Stimulated activated CD4-positive, alpha-beta T cell treated with anti-CD3 and anti-CD28 coated beads, Interleukin-4, amount 100 ng/mL, for 48 hours (primary cell): ENCODE measurements around the gene DLG5.

Experiments
- DNase-seq, 2 donors: peaks; one replicate each; pipeline ENCODE4 v3.0.0-alpha.2; 2020; ENCODE audit warnings: low read depth in 2 of 2

DLG5 gene

DNA sequence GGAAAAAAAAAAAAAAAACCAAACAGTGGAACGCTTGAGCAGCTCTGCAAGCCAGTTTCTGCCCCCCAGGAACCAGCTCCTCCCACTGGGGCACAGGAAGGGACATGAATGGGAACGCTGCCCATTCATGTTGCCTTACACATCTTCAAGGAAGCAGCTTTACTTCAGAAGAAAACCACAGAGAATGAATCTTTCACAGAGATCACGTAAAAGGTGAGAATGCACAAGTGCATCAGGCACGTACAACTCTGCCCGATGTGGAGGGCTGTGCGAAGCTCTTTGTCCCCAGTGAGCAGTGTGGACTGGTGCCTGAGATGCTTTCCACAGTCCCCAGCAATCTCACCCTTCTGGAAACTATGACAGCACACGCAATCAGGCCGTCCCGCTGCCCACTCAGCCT is 106.2 kb downstream of the DLG5 start:
- no peak for DNase-seq

DNA sequence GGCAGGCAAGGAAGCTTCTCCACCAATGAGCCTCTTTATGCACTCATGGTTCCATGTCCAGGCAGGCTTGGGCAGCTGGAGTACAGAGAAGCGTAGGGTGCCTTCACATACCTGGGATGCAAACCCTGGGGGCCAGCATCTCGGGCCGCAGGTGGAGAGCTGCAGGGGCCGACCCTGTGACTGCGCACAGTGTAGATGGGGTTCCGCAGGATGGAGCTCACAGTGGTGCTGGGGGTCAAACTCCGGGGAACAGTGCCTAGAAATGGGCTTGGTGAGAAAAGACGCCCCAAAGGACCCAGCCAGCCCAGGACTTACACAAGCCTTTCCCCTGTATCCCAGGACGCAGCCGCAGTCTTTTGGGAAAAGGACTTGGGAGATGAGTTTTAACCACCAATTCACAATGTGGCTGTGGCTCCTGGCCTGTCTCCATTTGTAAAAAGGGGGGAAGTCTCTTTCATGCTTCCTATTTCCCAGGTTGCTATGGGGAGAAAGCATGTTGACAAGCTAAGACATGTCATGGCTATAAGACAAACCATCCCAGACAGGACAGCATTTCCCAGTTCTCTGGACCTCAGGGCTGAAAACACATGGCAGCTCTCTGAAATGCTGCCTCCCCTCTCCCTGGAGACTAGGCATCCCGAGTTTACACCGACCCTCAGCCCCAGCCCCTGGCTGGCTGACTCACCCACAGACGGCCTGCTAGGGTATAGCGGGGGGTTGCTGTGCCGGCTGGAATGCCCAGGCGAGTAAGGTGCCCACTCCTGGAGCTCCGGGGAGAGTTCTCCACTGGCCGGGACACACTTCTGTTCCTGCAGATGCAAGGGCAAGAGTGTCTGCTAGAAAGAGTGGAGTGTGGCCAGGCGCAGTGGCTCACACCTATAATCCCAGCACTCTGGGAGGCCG is 107.1 kb downstream of the DLG5 start:
- no peak for DNase-seq

DNA sequence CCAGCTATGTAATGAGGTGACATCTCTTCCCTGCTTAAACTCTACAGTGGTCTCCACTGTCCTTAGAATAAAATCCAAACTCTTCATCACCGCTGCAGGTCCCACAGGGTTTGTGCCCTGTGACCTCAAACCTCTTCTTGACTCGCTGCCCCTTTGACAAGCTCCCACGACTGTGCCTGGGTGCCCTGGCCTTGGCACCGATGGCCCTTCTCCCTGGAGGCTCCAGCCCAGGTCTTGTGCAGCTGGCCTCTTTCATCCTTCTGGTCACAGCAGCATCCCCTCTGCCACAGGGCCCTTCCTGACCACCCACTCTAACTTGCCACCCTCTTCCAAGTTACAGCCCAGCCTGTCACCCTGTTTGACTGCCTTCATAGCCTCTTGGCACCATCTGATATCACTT is 108.2 kb downstream of the DLG5 start:
- DNase-seq: no peak

DNA sequence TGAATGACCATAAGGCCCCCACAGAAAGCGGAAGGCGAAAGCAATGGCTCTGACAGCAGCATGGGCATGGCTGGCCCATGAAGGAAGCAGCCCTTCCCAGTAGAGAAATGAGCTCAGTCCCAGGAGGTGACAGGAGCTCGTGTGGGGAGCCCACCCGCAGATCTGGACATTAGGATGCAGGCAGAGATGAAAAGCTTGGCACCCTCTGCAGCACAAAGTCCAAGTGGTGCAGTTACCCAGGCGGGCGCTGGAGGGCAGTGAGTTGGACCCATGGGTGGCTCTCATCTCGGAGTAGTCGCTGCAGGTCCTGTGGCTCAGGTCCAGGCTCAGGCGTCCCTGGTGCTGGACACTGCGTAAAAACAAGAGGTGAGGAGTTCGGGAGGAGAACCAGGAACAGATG is 109.0 kb downstream of the DLG5 start:
- no peak for DNase-seq

DNA sequence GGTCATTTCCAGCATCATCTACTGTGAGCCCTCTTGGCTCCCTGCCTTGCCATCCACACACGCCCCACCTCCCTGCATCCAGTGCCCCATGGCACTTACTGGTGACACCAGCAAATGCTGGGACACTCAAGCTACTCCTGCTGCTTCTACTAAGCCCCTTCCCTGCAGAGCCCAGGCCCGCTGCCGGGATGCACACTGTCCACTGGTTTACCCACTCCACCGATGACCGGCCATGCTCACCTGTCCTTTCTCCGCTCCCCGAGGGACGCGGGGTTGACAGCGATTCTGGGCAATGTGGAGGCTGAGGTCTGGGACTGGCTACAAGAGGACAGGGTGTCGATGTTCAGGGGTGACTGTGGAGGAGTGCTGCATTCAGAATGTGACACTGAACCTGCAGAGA is 110.2 kb downstream of the DLG5 start:
- no peak for DNase-seq

DNA sequence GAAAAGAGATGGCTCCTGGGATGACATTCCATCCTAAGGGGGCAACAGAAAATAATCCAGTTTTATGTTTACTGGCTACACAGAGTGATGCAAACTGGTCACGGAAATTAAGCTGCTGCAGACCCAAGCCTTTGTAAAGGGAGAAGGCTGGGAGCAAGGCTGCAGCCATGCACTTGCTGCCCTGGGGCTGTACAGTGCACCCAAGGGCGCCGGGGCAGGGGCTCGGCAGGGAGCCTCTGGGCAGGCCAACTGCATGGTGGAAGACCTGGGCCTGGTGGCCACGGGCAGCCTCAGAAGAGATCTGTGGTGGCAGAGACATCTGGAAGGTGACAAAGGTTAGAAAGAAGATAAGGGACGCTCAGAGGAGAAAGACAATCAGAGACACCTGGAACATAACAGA is 113.8 kb downstream of the DLG5 start:
- DNase-seq: no peak

DNA sequence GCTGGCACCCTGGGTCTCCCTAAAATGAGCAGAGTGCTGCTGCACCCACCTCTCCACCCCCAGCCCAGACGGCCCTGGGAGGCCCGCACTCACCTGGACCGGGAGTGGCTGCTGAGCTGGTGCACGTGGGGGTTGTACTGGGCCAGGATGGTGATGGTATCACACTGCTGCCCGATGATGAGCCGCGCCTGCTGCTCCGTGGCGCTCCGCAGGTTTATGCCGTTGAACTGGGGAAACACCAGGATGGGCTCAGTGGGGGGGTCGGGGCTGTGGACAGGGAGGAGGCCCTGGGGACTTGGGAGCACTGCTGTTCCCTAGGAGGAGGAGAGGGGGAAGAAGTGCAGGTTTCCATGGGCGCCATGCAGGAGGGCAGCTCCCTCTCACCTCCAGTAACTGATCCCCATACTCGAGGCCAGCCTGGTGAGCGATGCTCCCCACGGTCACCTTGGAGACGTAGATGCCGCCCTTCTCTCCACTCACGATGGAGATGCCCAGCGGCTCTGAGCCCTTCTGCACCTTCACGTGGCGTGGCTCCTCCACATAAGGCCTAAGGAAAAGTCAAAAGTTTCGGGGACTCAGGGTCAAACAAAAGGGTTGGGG is 114.6 kb downstream of the DLG5 start:
- DNase-seq: no peak

DNA sequence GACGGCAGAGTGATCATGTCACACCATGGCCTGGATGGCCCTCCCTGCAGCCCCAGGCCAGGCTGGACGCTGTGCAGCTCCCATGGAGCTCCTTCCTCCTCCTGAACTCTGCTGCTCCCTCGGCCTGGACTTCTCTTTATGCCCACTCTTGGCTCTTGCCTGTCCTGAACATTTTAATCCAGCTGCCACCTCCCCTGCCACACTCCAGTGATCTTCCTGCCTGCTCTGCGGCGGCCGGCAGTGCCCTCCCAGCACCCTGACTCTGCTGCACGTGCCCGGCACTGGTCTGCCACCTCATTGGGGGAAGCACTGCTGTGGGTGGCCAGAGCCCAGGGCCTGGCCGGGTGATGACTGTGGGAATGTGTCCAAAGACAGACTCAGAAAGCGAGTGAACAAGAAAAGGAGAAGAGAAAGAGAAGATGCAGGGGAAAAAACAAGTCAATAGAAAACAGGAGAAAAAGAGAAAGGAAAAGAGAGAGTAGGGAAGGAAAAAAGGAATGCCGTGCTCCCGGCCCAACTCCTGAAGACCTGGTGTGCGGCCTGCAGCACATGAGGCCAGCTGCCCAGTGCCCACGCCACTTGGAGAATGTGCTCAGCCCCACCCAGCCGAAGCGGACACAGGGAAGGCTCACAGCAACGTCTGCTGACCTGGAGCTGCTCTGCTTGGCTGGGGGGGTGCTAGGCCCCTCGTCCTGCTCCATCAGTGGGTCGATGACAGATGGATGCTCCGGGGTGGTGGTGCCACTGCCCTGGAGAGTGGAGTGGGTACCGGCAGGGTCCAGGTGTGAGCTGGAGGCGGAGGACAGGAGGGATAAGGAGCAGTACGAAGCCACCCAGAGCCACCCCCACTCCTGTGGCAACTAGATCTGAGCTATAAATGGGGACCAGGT is 115.9 kb downstream of the DLG5 start:
- no peak for DNase-seq

DNA sequence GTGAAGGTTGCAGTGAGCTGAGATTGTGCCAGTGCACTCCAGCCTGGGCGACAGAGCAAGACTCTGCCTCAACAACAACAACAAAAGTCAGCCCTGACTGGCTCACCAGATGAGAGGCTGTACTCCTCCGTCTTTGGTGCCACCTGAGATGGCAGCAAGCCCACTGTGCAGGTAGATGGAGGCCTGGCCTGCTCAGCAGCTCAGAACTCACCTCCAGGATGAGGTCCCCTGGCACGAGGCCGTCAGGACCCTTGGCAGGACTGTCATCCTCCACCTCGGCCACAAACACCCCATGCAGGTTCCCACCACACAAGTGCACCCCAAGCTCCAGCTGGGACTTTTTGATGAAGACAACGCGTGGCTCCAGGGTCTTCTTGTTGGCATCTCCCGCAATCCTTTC is 117.2 kb downstream of the DLG5 start:
- no peak for DNase-seq

DNA sequence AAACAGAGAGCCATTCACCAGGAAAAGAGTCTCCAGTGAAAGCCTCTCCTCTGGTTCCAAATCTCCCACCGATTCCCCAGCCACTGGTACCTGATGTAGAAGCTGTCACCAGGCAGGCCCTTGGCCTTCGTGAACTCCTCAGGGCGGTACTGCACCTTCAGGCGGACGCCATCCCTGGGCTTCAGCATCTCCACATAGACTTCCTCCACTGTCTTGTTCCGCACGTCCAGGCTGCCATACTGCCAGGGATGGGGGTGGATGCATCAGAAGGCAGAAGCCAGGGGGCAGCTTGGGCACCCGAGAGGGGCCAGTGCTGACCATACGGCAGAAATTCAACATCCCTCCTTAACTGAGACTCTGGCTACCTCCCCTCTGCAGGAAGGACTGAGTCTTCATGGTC is 118.8 kb downstream of the DLG5 start:
- DNase-seq: no peak

DNA sequence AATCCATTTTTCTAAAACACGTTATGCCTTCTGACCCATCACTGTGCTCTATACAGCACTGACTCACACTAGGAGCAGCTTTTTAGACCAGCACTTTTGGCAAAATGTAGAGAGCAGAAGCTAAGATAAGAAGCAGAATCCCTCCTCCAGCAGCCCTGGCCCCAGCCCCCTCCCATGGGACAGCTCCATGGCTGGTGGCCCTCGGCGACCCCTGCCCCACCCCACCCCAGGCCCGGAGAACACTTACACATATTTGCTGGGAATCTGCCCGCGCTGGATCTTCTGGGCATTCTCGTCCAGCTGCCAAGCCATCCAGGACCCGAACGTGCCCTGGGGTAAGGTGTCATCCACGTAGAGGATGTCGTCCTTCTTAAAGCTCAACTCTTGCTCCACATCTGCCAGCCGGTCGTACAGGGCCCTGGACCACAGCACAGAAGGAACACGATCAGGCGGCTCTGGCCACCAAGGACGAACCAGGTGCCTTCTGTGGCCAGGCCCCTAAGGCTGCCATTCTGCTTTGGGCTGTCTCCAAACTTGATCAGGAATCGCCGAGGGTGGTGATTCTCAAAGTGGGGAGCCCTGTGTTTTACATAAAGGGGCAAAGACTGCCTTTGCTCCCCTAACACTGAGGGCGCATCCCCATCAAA is 119.9 kb downstream of the DLG5 start:
- DNase-seq: no peak

DNA sequence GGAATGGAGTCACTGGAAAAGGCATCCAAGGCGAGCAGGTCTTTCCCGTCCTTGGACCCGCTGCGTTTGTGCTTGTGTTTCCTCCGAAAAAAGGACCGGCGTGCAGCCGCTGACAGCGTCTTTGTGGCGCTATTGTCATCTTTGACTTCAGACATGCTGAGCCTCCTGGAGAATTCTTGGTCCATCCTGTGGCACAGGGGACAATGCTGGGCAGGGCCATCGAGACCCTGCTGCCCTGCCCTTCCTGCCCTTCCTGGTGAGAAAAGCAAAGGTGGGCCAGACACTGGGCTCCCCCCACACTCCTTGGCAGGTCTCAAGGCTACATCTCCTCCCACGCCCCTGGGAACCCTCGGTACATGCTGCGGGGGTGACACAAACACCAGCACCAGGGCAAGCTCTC is 120.9 kb downstream of the DLG5 start:
- DNase-seq: no peak

DNA sequence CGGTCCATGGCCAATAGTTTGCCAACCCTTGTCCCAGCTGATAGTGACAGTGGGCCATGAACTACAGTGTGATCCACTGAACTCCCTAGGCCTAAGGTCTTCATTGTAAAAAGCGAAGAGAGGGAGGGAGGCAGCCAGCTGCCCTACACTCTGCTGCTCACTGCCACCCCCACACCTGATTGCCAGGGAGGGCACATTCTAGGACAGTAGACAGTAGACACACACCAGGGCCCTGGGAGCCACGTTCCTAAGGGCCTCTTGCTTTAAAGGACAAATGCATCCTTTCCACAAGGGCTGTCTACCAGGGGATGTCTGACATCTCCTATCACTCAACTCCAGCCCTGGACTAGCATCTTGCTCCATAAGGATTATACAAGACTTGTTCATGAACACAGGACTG is 122.2 kb downstream of the DLG5 start:
- no peak for DNase-seq

DNA sequence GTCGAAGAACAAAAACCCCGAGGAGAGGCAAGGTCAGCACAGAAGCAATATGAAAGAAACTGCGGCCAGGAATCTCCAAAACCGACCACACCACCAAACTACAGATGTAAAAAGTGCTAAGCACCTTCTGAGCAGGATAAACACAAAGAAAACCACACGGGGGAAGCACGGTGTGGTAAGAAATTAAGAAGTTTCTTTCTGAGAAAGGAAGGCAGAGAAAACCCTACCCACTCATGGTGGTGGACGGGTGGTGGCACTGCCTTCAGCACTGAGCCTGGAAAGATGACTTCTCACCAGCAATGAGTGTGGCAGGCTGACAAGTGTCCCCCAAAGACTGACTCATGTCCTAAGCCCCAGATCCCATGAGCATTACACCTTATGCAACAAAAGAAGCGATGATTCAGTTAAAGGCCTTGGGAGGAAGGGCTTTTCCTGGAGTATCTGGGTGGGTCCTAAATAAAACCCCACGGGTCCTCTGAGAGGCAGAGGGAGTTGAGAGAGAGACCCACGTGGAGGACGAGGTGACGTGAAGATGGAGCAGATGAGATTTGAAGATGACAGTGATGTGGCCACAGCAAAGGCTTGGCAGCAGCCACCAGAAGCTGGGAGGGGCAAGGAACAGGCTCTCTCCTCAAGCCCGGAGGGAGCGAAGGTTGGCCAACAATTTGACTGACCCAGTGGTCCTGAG is 124.9 kb downstream of the DLG5 start:
- DNase-seq: peak; percentile 22 to 40

DNA sequence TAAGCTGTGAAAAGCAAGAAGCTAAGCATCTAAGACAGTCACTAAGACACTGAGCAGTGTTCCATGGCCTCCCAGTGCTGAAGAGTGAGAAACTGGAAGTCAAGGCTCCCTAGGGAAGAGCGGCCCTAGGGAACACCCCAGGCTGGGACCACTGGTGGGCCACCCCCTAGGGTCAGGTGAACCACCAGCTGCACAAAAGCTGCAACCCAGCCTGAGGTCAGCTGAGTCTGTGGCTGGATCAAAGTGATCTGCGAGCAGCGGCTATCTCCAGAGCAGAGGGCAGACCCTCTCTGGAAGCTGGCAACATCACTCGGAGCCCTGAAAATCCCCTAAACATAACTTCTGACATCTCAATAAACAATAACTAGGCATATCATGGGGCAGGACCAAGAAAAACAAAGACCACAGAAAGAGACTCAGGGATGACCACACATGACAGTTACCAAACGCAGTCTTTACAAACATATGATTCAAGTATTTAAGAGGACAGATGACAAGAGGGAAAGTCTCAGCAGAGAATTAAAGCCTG is 125.8 kb downstream of the DLG5 start:
- DNase-seq: no peak

DNA sequence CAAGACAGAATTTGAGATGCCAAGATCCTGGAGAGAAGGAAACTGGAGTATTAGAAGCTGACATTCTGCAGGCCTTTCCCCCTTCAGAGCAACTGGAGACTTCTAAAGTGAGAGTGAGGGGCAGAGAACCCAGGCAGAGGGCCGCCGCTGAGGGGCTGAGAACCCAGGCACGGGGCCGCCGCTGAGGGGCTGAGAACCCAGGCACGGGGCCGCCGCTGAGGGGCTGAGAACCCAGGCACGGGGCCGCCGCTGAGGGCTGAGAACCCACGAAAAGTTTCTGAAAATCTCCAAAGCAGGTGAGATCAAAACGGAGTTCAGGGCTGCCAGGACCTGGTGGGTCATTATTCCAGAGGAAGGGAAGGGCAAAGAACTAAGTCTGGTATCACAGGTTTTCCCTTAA is 126.2 kb downstream of the DLG5 start:
- no peak for DNase-seq

DNA sequence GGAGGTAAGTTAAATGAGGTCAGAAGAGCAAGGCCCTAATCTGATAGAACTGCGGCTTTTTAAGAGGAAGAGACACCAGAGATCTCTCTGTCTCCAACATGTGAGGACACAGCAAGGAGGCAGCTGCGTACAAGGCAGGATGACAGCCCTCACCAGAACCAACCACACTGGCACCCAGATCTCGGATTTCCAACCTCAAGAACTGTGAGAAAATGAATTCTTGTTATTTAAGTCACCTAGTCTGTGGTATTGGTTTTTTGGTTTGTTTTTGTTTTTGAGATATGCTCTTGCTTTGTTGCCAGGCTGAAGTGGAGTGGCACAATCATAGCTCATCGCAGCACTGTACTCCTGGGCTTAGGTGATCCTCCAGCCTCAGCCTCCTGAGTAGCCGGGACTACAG is 127.2 kb downstream of the DLG5 start:
- DNase-seq: no peak

DNA sequence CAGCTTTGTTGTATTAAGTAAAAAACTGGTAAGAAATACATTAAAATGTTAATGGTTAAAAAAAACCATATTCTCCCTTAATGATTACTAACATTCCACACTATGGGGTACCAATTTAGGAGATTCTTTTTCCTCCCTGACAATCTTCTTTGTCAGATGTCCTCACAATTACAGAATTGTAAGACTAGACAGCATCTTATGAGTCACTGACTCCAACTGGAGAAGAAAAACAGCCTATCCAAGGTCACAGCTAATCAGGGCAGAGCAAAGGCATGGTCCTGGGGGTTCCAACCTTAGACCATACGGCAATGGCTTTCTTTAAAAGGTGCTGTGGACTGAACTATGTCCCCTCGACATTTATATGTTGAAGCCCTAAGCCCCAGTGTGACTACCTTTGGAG is 127.6 kb downstream of the DLG5 start:
- DNase-seq: no peak

DNA sequence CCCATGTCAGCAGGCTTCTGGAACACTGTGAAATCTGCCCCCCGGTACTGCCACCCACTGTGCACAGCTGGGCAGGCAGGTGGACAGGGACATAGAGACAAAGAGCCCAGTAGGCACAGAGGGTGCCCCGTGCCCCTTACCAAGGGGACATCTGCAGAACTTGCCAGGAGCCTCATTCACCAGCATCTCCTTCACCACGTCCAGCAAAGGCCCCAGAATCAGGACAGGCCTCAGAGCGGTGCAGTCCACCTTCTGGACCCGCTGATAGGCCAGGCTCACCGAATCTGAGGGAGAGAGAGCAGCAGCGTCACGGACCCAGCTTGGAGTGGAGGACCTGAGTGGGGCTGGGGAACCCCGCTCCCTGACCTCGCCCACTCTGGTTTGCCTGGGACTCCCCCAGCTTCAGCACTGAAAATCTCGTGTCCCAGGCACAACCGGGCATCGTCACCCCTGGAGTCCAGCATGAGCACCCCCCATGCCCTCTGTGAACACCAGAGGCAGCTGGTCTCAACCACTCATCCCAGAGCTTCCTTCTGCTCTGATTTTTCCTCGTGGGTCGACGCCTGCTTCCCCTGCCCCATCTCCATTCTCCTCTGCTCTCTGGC is 130.1 kb downstream of the DLG5 start:
- no peak for DNase-seq

DNA sequence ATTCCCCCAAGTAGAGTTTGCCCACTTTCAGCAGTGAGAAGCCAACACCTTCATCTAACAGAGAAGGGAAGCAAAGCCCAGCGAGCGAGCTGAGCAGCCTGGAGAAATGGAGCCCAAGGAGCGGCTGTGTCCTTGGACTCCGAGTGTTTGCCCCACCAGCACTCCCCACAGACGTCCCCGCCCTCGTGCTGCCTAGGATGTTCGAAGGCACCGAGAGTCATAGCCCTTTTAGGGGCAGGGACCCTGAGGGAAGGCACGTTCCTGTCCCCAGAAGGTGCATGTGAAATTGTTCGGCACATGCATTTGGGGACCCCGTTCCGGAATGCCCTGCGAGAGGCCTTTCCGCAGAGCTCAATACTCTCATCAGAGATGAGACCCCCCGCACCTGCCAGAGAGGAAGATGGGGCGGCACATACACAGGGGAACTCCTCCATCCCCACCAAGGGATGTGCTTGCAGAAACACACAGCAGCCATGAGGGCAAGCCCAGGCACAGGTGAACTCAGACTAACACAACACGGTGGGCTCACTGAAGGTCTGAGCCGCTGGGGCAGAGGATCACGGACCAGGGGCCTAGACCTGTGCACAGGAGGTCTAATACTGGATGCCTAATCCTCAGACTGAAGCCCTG is 131.0 kb downstream of the DLG5 start:
- no peak for DNase-seq
